HL-60 (cell line): ENCODE results near the gene TSPAN31.

Experiments used
- GABPA ChIP-seq: IDR thresholded peaks from 2 replicates; pipeline ENCODE4 v1.6.1; 2012; ENCODE audit warnings: low read depth
- POLR2AphosphoS5 ChIP-seq: IDR thresholded peaks from 2 replicates; pipeline ENCODE4 v1.6.1; 2012; ENCODE audit warnings: low read depth
- TF ChIP-seq, protein P1 (sequence below): IDR thresholded peaks from 2 replicates; pipeline ENCODE4 v1.6.1; 2012; ENCODE audit warnings: low read depth; ENCODE audit not compliant: insufficient replicate concordance
- TF ChIP-seq, protein P2 (sequence below): IDR thresholded peaks from one replicate; pipeline ENCODE4 v1.5.1; 2011; ENCODE audit warnings: low read length, control low read depth, inconsistent platforms; ENCODE audit not compliant: insufficient read depth

DNA sequence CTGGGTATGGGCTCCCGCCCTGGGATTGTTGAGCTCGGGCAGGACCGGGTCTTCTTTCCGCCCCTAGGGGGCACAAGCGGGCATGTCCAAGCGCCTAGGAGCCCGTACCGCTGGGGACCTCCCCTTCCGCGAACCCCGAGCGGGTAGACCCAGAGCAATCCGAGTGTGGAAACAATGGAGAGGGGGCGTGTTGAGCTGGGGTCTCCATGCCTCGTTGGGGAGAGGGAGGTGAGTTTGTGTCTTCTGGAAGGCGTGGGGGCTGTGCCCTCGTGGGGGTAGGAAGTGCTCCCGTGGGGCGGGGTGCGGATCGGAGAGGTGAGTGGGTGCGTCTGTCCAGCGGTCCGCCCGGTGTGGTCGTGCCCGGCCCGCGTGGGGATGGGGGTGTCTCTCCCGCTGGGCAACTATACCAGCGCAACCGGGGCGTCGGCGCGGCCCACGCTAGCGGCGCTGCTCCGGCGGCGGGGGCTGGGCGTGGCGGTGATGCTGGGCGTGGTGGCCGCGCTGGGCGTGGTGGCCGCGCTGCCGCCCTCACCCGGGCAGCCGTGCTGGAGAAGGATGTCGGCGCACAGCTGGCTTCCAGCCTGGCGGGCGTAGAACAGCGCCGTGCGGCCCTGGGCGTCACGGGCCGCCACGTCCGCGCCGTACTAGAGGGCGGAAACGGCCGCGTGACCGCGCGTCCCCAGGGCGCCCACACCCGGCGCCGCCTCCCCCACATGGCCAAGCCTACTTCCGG lies 18.5 kb upstream of the TSPAN31 start:
- TF ChIP-seq, protein P1, sequence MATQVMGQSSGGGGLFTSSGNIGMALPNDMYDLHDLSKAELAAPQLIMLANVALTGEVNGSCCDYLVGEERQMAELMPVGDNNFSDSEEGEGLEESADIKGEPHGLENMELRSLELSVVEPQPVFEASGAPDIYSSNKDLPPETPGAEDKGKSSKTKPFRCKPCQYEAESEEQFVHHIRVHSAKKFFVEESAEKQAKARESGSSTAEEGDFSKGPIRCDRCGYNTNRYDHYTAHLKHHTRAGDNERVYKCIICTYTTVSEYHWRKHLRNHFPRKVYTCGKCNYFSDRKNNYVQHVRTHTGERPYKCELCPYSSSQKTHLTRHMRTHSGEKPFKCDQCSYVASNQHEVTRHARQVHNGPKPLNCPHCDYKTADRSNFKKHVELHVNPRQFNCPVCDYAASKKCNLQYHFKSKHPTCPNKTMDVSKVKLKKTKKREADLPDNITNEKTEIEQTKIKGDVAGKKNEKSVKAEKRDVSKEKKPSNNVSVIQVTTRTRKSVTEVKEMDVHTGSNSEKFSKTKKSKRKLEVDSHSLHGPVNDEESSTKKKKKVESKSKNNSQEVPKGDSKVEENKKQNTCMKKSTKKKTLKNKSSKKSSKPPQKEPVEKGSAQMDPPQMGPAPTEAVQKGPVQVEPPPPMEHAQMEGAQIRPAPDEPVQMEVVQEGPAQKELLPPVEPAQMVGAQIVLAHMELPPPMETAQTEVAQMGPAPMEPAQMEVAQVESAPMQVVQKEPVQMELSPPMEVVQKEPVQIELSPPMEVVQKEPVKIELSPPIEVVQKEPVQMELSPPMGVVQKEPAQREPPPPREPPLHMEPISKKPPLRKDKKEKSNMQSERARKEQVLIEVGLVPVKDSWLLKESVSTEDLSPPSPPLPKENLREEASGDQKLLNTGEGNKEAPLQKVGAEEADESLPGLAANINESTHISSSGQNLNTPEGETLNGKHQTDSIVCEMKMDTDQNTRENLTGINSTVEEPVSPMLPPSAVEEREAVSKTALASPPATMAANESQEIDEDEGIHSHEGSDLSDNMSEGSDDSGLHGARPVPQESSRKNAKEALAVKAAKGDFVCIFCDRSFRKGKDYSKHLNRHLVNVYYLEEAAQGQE = no peak
- TF ChIP-seq, protein P2, sequence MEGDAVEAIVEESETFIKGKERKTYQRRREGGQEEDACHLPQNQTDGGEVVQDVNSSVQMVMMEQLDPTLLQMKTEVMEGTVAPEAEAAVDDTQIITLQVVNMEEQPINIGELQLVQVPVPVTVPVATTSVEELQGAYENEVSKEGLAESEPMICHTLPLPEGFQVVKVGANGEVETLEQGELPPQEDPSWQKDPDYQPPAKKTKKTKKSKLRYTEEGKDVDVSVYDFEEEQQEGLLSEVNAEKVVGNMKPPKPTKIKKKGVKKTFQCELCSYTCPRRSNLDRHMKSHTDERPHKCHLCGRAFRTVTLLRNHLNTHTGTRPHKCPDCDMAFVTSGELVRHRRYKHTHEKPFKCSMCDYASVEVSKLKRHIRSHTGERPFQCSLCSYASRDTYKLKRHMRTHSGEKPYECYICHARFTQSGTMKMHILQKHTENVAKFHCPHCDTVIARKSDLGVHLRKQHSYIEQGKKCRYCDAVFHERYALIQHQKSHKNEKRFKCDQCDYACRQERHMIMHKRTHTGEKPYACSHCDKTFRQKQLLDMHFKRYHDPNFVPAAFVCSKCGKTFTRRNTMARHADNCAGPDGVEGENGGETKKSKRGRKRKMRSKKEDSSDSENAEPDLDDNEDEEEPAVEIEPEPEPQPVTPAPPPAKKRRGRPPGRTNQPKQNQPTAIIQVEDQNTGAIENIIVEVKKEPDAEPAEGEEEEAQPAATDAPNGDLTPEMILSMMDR = no peak
- no peak for TF ChIP-seq POLR2AphosphoS5
- TF ChIP-seq GABPA = no peak
